ENCODE data around the gene TREML2.

DNA sequence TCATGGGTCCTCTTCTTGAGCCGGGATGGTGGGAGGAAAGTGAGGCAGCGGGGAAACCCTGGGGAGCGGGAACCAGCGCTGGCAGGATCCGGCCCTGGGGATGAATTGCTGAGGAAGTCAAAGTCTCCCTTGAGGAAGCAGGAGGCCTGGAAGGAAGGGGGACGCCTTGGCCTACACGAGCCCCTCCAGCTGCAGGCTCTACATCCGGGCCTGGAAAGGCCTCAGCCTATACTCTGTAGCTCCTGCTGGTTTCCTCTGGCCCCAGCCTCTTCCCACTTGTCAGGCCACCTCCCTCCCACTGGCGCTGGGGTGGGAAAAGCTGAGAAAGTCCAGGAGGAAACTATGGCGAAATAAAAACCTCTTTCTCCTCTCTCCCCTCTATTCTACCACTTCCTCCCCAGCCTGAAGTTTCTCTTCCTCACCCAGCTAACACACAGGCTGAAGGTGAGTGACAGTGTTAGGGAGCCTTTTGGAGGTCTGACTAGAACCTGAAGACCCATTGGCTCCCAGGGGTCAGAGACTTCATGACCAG, 14.9 kb downstream of the TREML2 start:
- no peak for TF ChIP-seq EP300 (IDR thresholded peaks at IDR 0.05; ENCODE audit: borderline replicate concordance in 1 of 2, low read depth in 1 of 2, low read length in 1 of 2)
- TF ChIP-seq, protein P1, sequence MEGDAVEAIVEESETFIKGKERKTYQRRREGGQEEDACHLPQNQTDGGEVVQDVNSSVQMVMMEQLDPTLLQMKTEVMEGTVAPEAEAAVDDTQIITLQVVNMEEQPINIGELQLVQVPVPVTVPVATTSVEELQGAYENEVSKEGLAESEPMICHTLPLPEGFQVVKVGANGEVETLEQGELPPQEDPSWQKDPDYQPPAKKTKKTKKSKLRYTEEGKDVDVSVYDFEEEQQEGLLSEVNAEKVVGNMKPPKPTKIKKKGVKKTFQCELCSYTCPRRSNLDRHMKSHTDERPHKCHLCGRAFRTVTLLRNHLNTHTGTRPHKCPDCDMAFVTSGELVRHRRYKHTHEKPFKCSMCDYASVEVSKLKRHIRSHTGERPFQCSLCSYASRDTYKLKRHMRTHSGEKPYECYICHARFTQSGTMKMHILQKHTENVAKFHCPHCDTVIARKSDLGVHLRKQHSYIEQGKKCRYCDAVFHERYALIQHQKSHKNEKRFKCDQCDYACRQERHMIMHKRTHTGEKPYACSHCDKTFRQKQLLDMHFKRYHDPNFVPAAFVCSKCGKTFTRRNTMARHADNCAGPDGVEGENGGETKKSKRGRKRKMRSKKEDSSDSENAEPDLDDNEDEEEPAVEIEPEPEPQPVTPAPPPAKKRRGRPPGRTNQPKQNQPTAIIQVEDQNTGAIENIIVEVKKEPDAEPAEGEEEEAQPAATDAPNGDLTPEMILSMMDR (IDR thresholded peaks at IDR 0.05) = no peak
- TF ChIP-seq, protein P2, sequence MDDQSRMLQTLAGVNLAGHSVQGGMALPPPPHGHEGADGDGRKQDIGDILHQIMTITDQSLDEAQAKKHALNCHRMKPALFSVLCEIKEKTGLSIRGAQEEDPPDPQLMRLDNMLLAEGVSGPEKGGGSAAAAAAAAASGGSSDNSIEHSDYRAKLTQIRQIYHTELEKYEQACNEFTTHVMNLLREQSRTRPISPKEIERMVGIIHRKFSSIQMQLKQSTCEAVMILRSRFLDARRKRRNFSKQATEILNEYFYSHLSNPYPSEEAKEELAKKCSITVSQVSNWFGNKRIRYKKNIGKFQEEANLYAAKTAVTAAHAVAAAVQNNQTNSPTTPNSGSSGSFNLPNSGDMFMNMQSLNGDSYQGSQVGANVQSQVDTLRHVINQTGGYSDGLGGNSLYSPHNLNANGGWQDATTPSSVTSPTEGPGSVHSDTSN (IDR thresholded peaks at IDR 0.05) = no peak
- TF ChIP-seq, protein P3, sequence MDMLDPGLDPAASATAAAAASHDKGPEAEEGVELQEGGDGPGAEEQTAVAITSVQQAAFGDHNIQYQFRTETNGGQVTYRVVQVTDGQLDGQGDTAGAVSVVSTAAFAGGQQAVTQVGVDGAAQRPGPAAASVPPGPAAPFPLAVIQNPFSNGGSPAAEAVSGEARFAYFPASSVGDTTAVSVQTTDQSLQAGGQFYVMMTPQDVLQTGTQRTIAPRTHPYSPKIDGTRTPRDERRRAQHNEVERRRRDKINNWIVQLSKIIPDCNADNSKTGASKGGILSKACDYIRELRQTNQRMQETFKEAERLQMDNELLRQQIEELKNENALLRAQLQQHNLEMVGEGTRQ (IDR thresholded peaks at IDR 0.05; ENCODE audit: borderline replicate concordance, low read depth, low read length) = no peak
- TF ChIP-seq MXI1 (IDR thresholded peaks at IDR 0.05; ENCODE audit: low read depth, low read length) = no peak
- TF ChIP-seq, protein P4, sequence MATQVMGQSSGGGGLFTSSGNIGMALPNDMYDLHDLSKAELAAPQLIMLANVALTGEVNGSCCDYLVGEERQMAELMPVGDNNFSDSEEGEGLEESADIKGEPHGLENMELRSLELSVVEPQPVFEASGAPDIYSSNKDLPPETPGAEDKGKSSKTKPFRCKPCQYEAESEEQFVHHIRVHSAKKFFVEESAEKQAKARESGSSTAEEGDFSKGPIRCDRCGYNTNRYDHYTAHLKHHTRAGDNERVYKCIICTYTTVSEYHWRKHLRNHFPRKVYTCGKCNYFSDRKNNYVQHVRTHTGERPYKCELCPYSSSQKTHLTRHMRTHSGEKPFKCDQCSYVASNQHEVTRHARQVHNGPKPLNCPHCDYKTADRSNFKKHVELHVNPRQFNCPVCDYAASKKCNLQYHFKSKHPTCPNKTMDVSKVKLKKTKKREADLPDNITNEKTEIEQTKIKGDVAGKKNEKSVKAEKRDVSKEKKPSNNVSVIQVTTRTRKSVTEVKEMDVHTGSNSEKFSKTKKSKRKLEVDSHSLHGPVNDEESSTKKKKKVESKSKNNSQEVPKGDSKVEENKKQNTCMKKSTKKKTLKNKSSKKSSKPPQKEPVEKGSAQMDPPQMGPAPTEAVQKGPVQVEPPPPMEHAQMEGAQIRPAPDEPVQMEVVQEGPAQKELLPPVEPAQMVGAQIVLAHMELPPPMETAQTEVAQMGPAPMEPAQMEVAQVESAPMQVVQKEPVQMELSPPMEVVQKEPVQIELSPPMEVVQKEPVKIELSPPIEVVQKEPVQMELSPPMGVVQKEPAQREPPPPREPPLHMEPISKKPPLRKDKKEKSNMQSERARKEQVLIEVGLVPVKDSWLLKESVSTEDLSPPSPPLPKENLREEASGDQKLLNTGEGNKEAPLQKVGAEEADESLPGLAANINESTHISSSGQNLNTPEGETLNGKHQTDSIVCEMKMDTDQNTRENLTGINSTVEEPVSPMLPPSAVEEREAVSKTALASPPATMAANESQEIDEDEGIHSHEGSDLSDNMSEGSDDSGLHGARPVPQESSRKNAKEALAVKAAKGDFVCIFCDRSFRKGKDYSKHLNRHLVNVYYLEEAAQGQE (IDR thresholded peaks at IDR 0.05; ENCODE audit: low read depth, low read length) = no peak
